Measurements from ENCODE around the gene TNNI3.
A peak's percentile ranks its signal among the peaks of the same experiment; 100 is the strongest.
"Not testable (repeated sequence)": the region's sequence is repeated elsewhere in the genome, so short reads cannot be mapped to it uniquely, and the experiment has no call there.

TNNI3 gene

DNA sequence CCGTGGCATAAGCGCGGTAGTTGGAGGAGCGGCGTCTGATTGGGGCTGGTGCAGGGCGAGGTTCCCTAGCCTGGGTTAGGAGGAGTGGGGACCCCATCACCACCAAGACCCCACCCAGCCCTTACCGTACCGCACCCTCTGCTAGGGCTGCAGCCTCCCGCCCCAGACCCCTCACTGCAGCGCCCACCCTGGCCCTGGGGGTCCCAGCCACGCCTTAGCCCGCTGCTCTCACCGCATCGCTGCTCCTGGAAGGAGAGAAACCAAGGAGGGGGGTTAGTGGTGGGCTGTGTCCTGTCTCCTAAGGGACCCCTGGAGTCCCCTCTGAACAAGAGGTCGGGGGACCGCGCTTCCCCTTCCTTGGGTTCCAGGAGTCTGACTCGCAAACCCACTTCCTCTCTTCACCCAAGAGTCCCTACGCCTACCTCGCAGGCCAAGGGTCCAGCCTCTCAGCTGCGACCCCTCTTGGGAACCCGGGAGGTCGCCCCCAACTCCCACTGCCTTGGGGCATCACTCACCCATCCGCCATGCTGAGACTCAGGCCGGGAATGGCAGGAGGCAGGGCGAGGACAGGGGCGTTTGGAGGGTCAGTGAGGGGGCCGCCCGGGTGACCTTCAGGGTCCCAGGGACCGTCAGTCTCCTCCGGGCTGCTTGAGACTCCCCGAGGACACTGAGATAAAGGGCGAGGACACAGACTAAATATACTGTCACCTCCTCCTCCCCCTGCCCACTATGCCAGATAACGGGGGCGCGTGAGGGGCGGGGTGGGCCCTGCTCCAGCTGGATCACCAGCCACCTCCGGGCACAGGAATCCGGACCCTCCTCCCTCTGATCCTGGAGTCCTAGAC, at the start of gene TNNI3:
TNNI3 (minus strand) TSS at position 669 of the 845 bp plus-strand sequence; CDS start at position 526, 143 bp downstream.
- no peak for DNase-seq (ENCODE audit: low read depth)

GRCh38 chr19:55206664-55207500, 49.4 kb upstream of the TNNI3 start:
- no peak for DNase-seq (ENCODE audit: low read depth)

GRCh38 chr19:55202199-55202598, 44.7 kb upstream of the TNNI3 start:
- DNase-seq (ENCODE audit: low read depth) = not testable (repeated sequence)

- no peak for DNase-seq (ENCODE audit: low read depth)
Measured at GRCh38 chr19:55199620-55200204, 42.2 kb upstream of the TNNI3 start.

DNA sequence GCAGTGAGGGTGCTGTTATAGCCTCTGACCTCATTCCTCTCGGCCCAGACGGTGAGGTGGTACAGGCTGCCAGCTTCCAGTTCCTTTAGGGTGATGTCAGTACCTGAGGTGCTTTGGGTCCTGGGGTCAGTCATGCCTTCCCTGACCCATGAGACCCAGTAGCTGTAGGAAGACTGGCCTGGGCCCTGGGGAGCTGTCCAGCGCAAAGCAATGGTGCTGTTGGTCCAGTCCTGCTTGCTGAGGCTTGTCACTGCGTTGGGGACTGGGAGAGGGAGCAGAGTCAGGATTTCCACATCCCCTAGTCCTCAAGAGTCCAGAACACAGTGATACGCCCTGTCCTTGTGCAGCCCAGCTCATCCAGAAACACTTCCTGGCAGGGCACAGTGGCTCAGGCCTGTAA, 41.1 kb upstream of the TNNI3 start:
- no peak for DNase-seq (ENCODE audit: low read depth)

DNA sequence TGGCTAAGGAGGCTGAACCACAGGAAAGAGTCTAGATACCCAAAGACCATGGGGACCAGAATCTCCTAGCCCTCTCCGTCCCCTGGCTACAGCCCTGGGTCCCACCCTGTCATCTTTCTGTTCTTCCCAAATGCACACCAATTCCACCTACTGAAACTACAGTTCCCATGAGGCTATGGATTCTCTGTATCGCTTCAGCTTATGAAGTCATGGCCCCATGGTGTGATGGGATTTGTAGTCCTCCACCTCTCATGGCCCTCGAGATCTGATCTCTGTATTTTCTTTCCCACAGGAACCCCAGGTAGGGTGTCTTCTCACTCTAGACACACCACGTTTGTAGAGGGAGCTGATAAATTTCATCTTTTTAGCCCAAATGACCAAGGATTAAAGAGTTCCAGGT, 40.0 kb upstream of the TNNI3 start:
- no peak for DNase-seq (ENCODE audit: low read depth)

DNA sequence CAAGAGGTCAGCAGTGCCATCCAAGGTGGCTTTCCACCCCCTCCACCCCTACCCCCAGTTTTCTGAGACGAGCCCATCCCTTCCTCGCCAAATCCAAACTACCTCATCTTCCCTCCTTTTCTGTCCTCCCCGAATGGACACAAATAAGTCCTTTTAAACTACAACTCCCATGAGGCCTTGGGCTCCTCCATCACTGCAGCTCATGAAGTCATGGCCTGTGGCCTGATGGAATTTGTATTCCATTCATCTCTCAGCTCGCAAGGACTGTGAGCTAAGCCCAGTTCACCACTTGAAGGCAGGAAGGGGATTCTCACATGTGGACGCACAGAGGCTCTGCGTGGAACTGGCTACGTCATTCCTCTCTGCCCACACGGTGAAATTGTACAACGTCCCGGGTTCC, 39.3 kb upstream of the TNNI3 start:
- no peak for DNase-seq (ENCODE audit: low read depth)

DNA sequence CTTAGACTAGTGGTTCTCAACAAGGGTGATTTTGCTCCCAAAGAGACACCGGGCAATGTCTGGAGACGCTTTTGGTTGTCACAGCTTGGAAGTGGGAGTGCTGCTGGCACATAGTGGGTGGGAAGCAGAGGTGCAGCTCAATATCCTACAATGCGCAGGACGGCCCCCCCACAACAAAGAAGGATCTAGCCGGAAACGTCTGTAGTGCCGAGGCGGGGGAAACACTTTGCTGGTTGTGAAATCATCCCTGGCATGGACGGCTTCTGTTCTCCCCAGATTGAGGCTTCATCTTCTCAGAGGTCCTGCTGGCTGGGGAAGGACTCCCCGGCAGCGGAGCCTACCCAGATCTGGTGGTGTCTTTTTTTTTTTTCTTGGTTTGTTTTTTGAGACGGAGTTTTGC, 35.9 kb upstream of the TNNI3 start:
- DNase-seq (ENCODE audit: low read depth) = no peak

- no peak for DNase-seq (ENCODE audit: low read depth)
Measured at GRCh38 chr19:55189403-55189835, 31.9 kb upstream of the TNNI3 start.

DNA sequence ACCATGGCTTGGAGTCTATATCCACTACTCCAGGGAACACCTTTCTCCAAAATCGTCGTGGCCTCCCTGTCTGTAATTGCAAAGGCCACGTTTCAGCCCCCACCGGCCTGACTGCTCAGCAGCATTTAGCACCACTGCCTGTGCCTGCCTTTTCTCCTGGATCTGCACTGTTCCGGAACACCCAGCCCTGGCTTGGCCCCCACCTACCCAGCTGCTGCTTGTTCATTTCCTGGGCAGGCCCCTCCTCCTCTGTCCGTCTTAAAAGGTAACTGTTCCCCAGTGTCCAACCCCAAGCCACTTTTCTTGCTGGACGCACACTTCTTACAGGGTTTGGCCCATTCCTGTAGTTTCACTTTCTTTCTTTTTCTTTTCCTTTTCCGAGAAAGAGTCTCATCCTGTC, 31.1 kb upstream of the TNNI3 start:
- DNase-seq (ENCODE audit: low read depth) = no peak

DNA sequence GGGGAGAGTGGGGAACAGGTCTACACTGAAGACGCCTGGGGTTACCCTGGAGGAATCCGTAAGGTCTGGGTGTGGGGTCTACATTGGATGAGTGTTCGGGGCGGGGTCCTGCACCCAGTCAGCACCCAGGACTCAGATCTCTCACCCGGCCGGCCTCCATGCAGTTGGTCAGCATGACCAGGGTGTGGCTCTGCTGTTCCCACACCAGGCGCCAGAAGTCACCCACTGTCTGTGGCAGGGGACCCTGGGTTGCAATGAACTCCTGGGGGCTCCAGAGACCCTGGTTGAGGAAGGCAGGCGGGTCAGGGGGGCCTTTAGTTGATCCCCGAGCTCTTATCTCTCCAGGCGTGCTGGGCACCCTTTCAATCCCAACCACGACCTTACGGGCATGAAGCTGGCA, 28.5 kb upstream of the TNNI3 start:
- DNase-seq (ENCODE audit: low read depth) = no peak

DNA sequence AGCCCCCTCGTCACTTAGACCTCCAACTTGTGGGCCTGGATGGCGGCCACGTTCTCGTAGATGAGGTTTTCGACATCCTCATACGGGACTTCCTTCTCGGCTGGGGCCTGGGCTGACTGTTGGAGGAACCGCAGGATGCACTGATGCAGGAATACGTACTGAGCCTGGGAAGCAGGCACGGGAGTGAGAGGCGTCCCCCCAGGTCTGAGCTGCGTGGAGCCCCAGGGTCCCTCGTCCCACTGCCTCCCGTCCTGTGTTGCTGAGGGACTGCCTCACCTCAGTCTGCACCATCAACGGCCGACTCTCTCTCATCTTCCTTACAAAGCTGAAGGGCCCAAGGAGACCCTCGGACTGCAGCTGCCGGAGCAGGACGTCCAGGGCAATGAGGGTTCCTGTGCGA, 24.2 kb upstream of the TNNI3 start:
- no peak for DNase-seq (ENCODE audit: low read depth)

GRCh38 chr19:55179606-55180484, 22.3 kb upstream of the TNNI3 start, which contains the start of gene SYT5:
Gene SYT5 (minus strand): TSS chr19:55180289. CDS start chr19:55179041, 1,248 bp downstream.
- DNase-seq (ENCODE audit: low read depth) = peak; percentile 43

DNA sequence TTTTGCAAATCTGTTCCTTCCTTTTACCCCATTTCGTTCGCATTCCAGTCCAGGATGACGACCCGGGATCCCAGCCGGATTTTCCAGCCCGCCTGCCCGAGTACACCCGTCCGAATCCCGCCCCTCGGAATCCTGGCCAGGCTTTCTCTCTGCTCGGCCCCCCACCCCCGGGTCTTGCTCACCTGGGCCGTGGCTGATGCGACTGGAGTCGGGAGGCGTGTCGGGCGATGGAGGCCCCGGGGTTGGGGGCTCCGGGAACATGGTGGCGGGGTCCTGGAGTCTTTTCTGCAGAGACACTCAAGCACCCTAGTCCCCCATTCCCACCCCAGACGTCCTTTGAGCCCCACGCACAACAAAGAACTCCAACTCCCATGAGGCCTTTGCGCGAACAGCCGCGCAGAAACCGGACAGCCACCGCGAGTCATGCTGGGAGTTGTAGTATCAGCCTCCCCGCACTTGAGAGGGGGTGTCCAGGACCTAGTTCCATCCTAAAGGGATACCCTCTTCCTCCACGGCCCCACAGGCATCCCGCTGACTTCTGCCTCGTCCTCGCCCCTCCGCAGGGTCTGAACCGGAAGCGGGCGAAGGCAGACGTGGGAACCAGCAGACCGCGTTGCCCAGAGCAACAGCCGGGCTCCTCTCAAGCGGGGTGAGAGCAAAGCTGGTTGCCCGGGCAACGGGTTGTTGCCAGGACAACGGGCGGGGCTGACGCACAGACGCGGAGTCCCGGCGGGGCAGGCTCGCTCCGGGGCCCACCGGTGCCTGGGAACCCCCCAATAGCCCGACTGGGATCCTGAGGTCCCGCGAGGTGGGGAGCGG, 21.5 kb upstream of the TNNI3 start:
- peak; percentile 85 for DNase-seq (ENCODE audit: low read depth)

DNA sequence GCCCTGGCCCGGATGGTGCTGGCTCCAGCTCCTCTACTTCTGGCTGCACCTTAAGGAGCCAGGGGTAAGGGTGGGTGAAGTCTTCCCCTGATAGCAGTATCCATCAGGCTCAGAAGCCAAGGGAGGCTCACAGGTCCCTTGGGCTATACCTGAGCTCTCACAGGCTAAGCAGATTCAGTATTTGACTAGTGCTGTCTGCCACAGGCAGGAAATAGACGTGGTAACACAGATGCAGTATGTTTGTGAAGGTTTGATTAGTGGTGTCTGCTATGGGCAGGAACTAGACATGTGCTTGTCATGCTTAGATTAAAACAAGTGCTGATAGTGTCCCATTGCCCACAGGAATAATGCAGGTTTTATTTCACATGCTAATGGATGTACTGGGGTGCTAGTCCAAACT, 18.5 kb upstream of the TNNI3 start:
- DNase-seq (ENCODE audit: low read depth) = no peak

DNA sequence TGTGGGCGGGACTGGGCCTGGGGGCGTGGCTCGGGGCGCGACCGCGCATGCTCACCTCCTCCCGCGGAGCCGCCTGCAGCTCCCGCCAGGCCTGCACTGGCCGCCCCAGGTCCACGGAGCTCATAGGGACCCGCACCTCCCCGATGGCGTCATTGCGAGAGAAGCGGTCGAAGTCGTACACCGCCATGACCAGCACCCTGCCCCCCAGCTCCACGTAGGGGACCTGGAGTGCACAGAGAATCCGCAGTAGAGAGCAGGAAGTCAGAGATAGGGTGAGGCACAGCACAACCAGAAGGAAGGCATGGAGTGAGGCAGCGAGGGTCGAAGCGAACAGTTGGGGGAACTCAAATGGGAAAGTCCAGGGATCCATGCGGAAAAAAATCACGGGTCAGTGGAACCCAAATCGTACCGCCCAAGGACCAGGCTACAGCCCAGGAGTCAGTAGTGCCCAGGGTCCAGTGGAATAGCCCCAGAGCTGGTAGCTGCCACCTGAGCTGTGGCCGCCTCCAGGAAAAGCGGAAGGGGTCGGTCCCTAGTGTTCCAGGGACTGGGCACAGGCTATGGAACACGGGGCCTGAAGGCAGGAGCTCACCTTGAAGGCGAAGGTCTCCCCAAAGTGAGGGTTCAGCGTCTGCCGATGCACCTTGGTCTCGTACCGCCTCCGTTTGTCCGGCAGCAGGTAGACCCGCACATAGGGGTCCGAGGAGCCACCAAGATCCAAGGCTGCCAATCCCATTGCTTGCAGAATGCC, 17.8 kb upstream of the TNNI3 start:
- DNase-seq (ENCODE audit: low read depth) = no peak

DNA sequence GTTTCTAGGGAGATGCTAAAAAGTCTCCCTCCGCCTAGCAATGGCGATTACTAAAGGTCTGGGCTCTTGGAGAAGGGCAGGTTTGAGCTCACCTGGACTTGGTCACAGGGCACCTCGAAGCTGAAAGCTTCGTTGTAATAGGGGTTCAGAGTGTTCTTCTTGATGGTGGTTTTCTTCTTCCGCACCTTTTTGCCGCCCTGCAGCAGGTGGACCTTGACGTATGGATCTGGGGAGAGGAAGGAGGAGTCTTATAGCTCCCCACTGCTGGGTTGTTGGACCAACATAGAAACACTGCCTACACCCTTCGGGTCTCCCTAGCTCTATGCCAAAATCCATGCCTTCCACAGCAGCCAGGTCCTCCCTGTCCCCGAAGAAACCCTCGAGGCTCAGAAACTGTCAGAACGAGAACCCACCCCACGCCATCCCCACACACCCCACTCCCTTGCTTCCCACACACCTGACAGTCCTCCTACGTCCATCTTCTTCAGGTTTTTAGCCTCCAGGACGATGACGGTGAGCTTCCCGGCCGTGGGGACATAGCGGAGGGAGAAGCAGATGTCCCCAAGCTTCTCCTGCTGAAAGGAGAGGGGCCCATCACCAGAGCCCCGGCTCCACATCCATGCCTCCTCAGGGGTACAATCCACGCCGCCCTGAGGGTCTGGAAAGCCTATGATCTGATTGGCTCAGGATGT, 17.0 kb upstream of the TNNI3 start:
- no peak for DNase-seq (ENCODE audit: low read depth)

DNA sequence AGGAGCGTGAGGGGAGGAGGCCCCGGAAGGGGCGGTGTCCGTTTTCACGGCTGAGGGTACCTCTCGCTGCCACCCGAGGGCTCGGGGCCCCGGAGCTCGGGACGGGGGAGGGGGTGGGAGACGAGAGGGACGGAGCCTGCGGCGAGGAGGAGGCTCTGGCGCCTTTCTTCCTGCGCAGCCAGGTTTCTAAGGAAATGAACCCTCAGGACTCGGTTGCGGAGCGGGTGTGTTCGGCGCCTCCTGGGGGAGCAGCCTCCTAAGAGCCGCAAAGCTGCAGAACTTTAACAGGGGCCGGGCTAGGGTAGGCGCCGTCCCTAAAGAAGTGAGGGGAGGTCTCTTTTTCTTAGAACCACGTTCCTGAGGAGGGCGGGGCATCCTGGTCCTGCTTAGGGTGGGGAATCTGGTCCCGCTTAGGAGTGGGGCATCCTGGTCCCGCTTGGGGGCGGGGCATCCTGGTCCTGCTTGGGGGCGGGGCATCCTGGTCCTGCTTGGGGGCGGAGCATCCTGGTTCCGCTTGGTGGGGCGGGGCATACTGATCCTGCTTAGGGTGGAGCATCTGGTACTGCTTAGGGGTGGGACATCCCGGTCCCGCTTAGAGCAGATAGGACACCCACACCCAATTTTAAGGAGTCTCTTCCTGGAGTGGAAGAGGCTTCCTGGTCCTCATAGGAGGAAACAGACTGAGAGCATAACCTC, 16.3 kb upstream of the TNNI3 start:
- DNase-seq (ENCODE audit: low read depth) = no peak
